OCI-LY1 (cell line): ENCODE results near the gene NINJ2.
A peak's percentile ranks its signal among the peaks of the same experiment; 100 is the strongest.

Experiments
- H2AFZ ChIP-seq: fragments of 200-600 bp; sonication (generic), shearing (Covaris generic); 2 replicates; pipeline ENCODE4 v1.6.0; 2014; ENCODE audit warnings: antibody characterized with exemption, mild to moderate bottlenecking, low read length
- H3F3A ChIP-seq: fragments of 200-600 bp; sonication (generic), shearing (Covaris generic); 2 replicates; pipeline ENCODE4 v1.6.0; 2014; ENCODE audit warnings: mild to moderate bottlenecking, antibody characterized with exemption, low read length, moderate library complexity; ENCODE audit not compliant: insufficient read depth
- H3K27ac ChIP-seq: fragments of 200-600 bp; sonication (generic); 2 replicates; pipeline ENCODE4 v1.5.1; 2014; ENCODE audit warnings: low read length, mixed run types, mild to moderate bottlenecking, low read depth; ENCODE audit not compliant: poor library complexity, severe bottlenecking
- H3K27me3 ChIP-seq: fragments of 200-600 bp; sonication (generic); 2 replicates; pipeline ENCODE4 v1.6.0; 2014; ENCODE audit warnings: antibody characterized with exemption, mild to moderate bottlenecking, low read length, moderate library complexity; ENCODE audit not compliant: insufficient read depth
- H3K36me3 ChIP-seq: fragments of 200-600 bp; sonication (generic); 2 replicates; pipeline ENCODE4 v1.6.1; 2014; ENCODE audit warnings: mild to moderate bottlenecking, antibody characterized with exemption, low read length, moderate library complexity, mixed read lengths; ENCODE audit not compliant: insufficient read depth
- H3K4me1 ChIP-seq: fragments of 200-600 bp; sonication (generic); 2 replicates; pipeline ENCODE4 v1.5.1; 2014; ENCODE audit warnings: mild to moderate bottlenecking, low read length, moderate library complexity; ENCODE audit not compliant: insufficient read depth, severe bottlenecking
- H3K4me2 ChIP-seq: fragments of 200-600 bp; sonication (generic), shearing (Covaris generic); 2 replicates; pipeline ENCODE4 v1.6.1; 2014; ENCODE audit warnings: low read length
- H3K4me3 ChIP-seq: fragments of 200-600 bp; sonication (generic); 2 replicates; pipeline ENCODE4 v1.5.1; 2014; ENCODE audit warnings: low read length, low read depth, mild to moderate bottlenecking, mixed read lengths; ENCODE audit not compliant: poor library complexity, severe bottlenecking
- H3K79me2 ChIP-seq: fragments of 200-600 bp; shearing (Covaris generic); 2 replicates; pipeline ENCODE4 v1.6.1; 2016; ENCODE audit warnings: mixed run types, low read length, mixed read lengths; ENCODE audit not compliant: insufficient read depth
- H3K9ac ChIP-seq: fragments of 200-600 bp; sonication (generic), shearing (Covaris generic); 2 replicates; pipeline ENCODE4 v1.6.1; 2014; ENCODE audit warnings: mild to moderate bottlenecking, low read length, mixed read lengths
- H3K9me2 ChIP-seq: fragments of 200-600 bp; sonication (generic), shearing (Covaris generic); 2 replicates; pipeline ENCODE4 v1.6.1; 2014; ENCODE audit warnings: low read depth, mild to moderate bottlenecking, low read length, mixed read lengths
- H3K9me3 ChIP-seq: fragments of 200-600 bp; shearing (Covaris generic); 2 replicates; pipeline ENCODE4 v1.6.1; 2014; ENCODE audit warnings: low read length, mixed read lengths
- H4K20me1 ChIP-seq: fragments of 200-600 bp; sonication (generic), shearing (Covaris generic); 2 replicates; pipeline ENCODE4 v1.6.0; 2016; ENCODE audit warnings: mild to moderate bottlenecking, low read length; ENCODE audit not compliant: insufficient read depth
- EZH2 ChIP-seq: fragments of 200-600 bp; sonication (generic), shearing (Covaris generic); IDR thresholded peaks from 2 replicates; pipeline ENCODE4 v1.8.0; 2017; ENCODE audit warnings: borderline replicate concordance, mixed run types, mild to moderate bottlenecking, antibody characterized with exemption, low read length, moderate library complexity, mixed read lengths
- TF ChIP-seq, protein P1 (sequence below): fragments of 200-600 bp; sonication (generic), shearing (Covaris generic); IDR thresholded peaks from 2 replicates; pipeline ENCODE4 v1.5.1; 2017; ENCODE audit warnings: mild to moderate bottlenecking, antibody characterized with exemption, low read length, moderate library complexity, mixed read lengths

The NINJ2 gene

DNA sequence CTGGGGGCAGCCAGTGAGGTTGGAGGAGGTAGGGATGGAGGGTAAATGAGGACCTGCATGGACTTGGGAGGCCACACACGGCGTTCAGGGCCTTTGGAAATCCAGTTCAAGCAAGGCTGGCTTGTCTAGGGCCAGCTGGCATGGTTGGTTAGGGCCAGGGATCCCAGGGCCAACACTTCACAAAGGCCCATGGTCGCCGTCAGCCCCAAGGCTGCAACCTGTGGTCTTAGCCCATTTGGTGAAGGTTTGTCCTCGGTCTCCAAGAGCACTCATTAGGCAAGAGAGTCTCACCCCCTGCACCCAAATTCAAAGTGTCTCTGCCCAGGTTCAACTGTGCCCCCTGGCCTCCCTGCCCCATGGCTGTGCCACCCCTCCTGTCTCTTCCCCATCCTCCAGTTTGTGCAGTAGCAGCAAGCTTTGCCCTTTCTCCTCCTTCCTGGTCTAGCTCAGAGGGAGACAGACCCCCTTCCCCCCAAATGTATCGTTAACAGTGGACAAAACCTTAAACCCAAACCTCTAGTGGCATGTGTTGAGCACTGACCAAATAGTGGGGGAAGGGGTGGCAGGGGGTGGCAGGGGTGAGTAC, 94.1 kb downstream of the NINJ2 start:
- no peaks in the 10 kb centered on the region for H3F3A ChIP-seq
- no peak overlapping the region for H2AFZ ChIP-seq
- no peaks in the 10 kb centered on the region for H4K20me1 ChIP-seq
- H3K27me3 ChIP-seq, result no peaks in the 10 kb centered on the region
- no peaks in the 10 kb centered on the region for H3K9me2 ChIP-seq
- H3K36me3 ChIP-seq, result peaks cover 19% of the 10 kb centered on the region
- H3K27ac ChIP-seq, result no peak overlapping the region
- no peak overlapping the region; the same call in 1 of the 2 replicates for H3K9ac ChIP-seq
- H3K79me2 ChIP-seq, result no peaks in the 10 kb centered on the region
- H3K9me3 ChIP-seq, result no peaks in the 10 kb centered on the region
- H3K4me3 ChIP-seq, result peak overlapping the region; percentile 60
- peaks cover 14% of the 10 kb centered on the region for H3K4me1 ChIP-seq
- H3K4me2 ChIP-seq, result peak overlapping the region; percentile 76
- TF ChIP-seq, protein P1, sequence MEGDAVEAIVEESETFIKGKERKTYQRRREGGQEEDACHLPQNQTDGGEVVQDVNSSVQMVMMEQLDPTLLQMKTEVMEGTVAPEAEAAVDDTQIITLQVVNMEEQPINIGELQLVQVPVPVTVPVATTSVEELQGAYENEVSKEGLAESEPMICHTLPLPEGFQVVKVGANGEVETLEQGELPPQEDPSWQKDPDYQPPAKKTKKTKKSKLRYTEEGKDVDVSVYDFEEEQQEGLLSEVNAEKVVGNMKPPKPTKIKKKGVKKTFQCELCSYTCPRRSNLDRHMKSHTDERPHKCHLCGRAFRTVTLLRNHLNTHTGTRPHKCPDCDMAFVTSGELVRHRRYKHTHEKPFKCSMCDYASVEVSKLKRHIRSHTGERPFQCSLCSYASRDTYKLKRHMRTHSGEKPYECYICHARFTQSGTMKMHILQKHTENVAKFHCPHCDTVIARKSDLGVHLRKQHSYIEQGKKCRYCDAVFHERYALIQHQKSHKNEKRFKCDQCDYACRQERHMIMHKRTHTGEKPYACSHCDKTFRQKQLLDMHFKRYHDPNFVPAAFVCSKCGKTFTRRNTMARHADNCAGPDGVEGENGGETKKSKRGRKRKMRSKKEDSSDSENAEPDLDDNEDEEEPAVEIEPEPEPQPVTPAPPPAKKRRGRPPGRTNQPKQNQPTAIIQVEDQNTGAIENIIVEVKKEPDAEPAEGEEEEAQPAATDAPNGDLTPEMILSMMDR, result no peak
- TF ChIP-seq EZH2, result no peak

DNA sequence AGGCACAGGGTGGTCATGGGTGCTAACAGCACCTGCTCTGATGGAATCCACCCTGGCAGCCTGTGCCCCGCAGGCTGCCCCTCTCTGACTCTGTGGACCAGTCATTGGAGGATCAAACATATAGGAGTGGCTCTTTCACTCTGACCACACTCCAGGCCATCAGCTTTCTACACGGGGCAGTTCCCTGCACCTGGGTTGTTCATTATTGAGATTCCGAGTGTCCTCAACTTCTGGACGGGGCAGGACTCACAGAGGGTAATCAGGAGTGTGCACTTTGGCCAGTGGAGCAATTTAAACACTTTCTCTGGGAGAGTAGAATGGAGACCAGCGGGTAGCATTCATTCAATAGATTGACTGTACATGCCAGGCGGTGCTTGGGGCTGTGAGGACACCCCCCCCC, 94.8 kb downstream of the NINJ2 start:
- Histone ChIP-seq H3K9me3 (no peaks in the 10 kb centered on the region), H3K4me3 (no peak overlapping the region), H3K27ac (no peak overlapping the region), H3K36me3 (peaks cover 24% of the 10 kb centered on the region), H3K79me2 (no peaks in the 10 kb centered on the region), H3K27me3 (no peaks in the 10 kb centered on the region), H3K9me2 (no peaks in the 10 kb centered on the region), H3F3A (no peaks in the 10 kb centered on the region), H3K9ac (no peak overlapping the region), H4K20me1 (no peaks in the 10 kb centered on the region), H2AFZ (no peak overlapping the region), H3K4me2 (no peak overlapping the region), H3K4me1 (peaks cover 19% of the 10 kb centered on the region)
- TF ChIP-seq EZH2, result no peak
- TF ChIP-seq, protein P1, result no peak

DNA sequence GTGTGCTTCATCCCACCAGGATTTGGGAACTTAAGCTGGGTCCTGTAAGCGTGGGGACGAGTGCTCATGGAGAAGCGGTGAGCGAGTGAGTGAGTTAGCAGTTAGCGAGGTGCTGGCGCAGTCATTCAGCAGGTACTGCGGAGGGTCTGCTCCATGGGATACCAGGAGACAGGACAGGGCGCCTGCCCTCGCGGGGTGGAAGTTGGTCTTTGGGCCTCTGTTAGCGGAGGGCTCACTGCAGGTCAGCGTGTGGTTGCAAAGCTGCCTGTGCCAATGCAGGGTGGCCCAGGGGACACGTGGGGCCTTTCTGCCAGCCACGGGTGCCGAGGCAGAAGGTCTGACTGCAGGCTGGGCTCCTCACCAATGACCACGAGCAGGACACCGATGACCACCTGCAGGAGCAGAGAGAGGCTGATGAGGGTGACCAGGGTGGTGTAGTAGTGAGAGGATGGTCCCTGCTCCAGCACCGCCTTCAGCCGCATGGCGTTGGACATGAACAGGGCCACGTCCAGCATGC, 97.6 kb downstream of the NINJ2 start:
- H2AFZ ChIP-seq, result no peak overlapping the region
- H3K27ac ChIP-seq, result no peak overlapping the region
- H3K4me3 ChIP-seq, result no peak overlapping the region
- H3K9ac ChIP-seq, result no peak overlapping the region
- no peaks in the 10 kb centered on the region for H3K27me3 ChIP-seq
- no peaks in the 10 kb centered on the region for H3K9me2 ChIP-seq
- no peak overlapping the region for H3K4me2 ChIP-seq
- H3K4me1 ChIP-seq, result peaks cover 30% of the 10 kb centered on the region
- H3K36me3 ChIP-seq, result peaks cover 32% of the 10 kb centered on the region
- H3K79me2 ChIP-seq, result no peaks in the 10 kb centered on the region
- TF ChIP-seq EZH2, result no peak
- TF ChIP-seq, protein P1, result no peak
- H4K20me1 ChIP-seq, result no peaks in the 10 kb centered on the region
- no peaks in the 10 kb centered on the region for H3F3A ChIP-seq
- no peaks in the 10 kb centered on the region for H3K9me3 ChIP-seq
